Kidney glomerular epithelial cell (primary cell): ENCODE measurements around the gene PEPD.

Experiments used
- DNase-seq: peaks from one replicate; lab custom pipeline; 2025; lab: John Stamatoyannopoulos, UW

PEPD gene

DNA sequence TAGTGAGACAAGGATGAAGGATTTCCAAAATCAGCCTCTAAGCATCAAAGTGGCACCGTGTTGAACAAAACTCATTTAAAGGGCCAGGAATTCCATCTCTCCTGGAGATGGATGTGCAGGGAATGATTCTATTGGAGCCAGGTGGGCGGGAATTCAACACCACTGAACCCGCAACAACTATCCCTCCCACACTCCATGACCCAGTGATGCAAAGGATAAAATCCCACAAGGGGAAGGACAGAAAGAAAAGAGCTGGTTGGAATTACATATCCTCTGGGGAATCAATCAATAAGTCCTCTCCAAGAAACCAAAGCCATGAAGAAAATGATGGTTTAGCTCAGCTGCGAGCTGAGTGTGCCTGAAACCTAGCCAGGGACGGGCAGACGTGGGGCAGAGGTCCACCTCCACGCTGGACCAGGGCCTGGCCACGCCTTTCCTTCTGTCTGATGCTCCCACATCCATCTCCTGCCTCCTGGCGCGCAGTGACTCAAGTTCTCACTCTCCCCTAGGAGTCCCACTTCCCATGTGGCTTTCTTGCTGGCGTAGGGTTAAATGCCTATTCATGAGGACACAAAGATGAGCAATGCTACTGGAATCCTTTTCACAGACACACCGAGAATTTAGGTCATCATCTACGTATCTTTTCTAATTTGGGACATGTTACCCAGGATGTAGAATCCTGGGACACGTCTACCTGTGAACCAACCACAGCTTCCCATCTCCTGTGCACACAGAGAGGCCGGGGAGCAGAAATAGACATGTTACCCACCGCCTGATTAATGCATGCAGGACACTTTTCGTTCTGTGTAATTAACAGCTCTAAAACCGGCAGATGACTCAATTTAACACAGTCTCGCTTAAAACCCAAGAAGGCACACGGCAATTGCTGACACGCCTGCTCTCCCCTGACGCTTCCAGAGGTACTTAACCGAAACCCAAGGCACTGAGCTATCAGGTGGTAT is 48.6 kb downstream of the PEPD start:
- DNase-seq: peak; percentile 48

DNA sequence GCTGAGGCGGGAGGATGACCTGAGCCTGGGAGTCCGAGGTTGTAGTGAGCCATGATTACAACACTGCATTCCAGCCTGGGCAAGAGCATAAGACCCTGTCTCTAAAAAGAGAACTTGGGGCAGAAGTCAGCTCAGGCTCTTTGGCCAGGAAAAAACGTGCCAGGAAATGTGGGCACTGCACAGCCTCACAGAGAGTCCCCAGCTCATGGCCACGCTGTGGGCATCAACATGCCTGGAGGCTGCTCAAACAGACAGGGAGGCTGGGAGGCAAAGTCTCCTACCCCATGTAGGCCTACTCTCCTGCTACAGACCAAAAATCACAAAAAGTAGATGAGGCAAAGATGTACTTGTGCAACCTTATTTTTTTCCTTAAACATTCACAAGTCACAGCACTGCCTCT is 49.4 kb downstream of the PEPD start:
- no peak for DNase-seq

DNA sequence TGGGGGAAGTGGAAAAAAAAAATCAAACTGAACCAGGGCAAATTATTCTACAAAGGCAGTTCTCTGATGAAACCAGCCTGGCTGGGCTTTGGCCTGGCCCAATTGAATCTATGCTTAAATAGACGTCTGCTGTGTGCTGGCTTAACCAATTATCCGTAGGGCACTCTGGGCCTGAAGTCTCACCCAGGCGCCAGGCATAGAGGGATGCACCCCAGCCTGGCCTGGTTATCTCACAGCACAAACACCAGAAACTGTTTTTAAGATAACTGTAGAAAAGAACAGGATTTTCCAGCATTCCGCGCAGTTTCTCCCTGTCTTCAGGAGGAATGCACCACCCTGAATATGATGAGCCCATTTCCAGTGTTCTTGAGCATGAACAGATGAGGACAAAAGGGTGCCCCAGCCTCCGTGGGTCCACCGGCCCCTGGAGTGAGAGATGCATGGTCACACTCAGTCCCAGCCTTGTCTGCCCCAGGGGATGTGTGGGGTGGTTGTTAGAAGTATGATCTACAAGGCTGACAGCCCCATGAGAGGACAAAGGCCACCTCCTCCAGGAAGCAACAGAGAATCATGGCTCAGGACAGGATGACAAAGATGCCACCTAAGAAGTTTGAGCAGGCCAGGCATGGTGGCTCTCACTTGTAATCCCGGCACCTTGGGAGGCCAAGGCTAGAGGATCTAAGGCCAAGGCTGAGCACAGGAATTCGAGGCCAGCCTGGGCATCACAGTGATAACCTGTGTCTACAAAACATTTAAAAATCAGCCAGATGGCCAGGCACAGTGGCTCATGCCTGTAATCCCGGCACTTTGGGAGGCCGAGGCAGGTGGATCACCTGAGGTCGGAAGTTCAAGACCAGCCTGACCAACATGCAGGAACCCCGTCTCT is 50.2 kb downstream of the PEPD start:
- no peak for DNase-seq

DNA sequence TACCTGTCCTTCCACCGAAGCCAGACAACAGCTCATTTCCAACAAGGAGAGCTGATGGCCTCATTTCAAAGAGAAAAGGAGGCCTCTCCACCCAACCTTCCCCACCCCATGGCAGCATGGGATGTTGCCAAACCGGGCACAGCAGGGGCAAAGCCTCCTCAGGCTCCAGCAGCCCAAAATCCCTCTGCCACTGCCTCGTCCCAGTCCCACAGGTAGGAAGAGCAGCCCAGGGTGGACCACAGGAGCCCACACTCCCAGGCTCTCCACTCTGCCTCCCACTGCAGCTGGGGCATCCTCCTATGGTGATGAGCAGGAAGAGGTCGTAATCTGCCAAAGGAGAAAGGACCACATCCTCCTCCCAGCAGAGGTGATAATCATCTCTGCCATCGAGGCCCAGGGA is 50.9 kb downstream of the PEPD start:
- no peak for DNase-seq

DNA sequence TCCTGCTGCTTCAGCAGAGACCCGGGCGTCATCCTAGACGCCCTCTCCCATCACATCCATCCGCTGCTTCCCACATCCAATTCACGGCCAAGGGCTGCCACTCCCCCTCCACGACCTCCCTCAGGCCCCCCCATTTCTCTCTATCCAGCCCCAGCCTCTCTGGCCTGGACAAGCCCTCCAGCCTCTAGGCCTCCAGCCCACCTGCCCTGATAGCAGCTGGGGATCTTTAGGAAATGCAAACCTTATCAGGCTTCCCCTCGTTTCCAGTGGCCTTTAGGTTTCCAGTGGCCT is 51.6 kb downstream of the PEPD start:
- no peak for DNase-seq

DNA sequence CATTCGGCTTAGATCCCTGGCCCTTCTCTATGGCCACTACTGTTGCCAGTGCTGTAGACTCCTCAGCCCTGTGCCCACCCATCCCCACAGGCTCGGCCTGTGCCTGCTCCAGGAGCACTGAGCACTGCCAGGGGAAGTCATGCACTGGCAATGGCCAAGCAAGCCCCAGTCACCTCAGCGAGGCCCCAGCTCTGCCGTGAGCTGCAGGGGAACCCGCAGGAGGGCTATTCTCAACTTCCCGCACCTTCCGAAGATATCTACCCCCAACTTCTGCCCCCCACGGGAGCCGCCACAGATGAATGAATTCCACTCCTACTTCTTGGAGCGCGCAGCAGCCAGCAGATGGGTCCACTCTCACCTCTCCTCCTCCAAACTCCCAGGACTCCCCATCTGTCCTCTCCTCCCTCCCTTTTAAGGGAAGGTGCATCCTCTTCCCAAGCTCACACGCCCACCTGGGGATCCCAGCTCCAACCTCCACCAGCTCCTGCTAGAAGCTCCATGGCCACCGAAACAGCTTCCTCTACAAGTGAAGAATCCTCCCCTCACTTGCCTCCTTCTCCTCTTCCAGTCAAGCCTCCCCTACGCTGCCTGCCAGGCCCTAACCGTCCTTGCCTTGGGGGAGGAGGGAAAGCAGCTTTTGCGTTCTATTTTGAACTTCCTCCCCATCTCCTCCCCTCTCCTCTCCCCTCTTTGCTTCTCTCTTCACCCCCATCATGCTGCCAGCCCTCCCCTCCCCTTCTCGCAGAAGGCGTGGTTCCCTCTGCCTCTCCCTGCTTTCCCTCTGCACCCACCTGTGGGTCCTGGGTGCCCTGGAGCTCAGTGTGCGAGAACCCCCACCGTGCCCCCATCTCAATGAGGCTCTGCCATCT is 52.2 kb downstream of the PEPD start:
- no peak for DNase-seq

DNA sequence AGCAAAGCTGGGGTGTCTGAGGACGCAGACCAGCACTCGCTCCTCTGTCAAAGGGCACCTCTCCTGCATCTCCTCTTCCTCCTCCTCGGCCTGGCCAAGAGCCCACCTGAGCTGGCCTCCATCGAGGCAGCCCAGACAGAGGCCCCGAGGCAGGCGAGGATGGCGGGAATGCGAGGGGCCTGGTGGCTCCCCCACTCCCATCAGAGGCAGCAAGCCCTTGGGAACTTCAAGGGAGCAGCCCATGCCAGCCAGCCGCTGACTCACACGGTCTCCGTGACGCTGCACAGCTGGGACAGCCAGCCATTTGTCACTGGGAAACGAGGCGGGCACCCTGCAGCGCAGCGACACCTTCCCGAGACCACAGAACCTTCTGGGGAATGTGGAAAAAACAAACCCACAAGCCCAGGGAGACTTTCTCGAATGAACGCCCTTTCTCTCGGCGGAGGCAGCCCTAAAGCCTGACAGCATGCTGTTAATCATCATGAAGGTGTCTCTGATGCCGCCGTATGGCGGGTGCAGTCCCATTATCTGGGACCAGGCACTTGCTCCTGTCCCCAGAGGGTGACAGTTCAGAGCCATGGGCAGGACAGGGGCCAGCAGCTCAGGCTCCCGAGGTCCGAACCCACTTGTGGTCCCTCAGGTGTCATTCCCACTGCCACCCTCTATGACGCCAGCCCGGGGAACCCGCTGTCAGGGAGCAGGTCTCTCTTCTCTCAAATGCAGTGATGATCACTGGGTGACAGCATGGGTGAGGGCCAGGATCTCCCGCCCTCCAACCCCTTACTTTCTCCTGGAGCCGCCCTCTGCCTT is 53.0 kb downstream of the PEPD start:
- no peak for DNase-seq

DNA sequence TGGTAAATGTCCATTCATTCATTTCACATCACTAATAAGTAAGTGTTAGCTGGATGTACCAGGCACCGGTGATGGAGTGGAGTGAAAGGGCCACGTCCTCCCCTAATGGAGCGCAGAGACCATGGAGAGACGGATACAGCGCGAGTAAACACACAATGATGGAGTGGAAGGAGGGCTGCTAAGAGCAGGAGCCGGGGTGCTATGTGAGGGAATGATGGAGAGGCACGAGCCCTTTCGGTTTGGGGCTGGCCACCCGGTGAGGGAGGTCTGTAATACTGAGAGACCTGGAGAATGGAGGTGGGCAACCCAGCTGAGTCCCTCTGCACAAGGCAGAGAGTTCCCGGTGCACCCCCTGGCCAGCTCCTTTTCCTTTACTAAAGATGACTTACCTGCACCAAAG is 53.7 kb downstream of the PEPD start:
- no peak for DNase-seq

DNA sequence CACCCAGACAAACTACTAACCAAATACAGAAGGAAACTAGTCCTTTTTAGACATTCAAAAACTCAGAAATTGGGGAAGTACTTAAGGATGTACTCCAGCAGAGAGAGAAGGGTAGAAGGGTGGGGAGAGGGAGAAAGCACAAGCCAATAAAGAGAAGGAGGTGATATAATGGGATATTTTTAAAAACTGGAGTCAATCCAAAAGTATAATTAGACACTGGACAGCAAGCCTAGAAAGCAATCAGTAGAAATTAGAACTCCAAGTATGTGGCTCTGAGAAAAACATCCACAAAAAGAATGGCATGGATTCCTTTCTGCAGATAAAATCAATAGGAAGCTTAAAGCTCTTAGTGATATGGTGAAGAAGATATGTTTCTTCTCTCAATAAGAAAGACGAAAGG is 55.8 kb downstream of the PEPD start:
- no peak for DNase-seq

DNA sequence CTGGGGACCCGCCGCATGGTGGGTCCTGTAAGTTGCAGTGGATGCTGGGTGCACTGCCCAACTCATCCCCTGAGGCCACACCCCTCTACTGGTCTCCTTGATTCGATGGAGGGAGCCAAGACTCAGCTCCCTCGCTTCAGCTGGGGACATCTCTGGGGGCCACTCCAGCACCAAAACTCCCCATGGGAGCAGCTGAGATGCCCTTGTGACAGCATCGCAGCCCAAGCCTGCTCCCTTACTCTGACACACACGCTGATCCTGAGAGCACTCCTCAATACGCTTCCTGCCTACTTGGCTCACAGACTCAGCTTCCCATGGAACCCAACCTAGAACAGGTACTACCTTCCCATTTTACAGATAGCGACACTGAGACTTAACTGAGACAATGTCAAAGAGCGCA is 56.2 kb downstream of the PEPD start:
- DNase-seq: no peak

DNA sequence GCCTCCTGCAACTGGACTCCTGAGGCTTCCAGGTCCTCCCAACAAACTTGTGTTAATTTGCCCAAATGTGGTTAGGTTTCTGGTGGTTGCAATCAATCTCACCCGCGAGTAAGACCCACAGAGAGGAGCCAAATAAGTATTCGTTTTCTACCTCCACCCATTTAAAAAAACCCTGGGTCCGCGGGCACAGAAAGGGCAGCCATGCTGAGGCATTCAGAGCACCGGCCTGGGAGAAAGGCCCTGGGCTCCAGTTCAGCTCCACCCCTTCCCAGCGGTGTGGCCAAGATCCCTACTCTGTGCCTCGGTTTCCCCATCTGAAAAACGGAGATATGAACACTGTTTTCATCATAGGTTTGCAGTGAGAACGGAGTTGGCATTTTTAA is 56.9 kb downstream of the PEPD start:
- DNase-seq: no peak

DNA sequence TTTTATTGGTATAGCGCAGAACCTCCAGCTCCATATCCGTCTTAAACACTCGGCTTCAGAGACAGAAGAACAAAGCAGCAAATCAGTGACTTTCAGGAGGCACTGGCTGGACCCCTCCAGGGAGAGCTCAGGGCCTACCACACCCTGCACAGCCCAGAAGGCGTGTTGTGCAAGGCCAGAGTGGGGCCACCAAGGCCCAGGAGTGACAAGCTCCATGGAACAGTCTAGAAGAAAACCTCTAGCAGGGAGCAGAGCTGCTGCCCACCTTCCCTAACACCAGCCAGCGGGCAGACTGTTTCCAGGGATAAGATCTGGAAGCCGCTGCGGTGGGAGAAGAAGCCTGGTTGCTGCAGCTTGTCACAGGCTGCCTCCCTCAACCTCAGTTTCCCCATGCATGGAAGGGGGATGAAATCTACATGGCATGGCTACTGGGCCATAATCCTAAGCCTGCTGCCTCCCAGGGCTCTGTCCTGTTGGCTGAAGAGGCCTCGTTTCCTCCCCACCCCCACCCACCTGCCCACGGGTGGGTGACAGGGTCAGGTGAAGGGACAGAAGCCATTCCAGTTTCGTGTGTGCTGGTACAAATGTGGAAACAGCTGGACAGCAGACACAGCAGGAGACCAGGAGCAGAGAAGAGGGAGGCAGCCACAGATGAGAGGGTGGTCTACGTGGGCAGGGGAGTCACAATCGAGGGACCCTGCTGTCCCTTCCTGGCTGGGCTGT is 57.4 kb downstream of the PEPD start:
- no peak for DNase-seq

DNA sequence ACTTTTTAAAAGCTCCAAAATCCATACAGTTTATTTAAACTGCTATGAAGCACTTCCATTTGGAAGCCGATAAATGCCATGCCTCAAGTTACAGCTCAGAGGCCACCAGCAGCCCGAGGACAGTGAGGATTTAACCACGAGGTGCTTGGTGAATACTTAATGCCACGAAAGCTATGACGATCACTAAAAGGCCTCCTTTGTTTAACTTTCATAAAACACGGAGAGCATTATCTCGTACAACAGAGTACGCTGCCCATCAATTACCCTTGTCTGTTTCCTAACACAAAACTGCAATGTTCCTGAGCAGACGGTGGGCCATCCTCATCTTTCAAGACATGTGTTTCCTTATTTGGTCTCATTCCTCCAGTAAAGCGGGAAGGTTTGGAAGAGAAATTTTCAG is 58.4 kb downstream of the PEPD start:
- DNase-seq: no peak

DNA sequence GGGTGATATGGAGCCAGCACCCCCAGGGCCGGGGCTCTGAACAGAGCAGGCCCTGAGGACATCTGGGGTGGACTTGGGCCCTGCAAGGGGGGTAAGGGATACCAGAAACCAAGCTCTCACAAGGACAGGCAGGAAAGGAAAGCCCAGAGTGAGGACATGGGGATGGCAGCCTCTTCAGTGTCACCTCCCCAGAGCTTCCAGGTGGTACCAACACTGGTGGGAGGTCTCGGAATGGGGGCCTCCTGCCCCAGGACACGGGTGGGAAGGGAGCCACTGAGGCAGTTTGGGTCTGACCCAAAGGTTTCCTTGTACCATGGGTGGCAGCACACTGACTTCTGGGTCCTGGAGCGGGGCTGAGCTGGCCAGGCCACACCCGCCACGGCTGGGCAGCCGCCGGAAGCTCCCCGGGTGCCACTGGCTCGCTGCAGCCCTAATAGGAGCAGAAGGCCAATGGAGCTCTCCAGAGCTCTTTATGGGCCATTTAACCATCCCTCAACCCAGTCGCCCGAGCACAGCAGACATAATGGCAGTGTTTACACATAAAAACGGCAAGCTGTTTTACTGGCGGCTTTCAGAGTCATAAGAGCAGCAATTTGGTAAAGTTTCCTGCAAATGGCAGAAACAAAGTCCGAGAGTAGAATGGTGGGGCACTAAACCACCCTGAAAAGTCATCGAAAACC is 59.3 kb downstream of the PEPD start:
- no peak for DNase-seq

DNA sequence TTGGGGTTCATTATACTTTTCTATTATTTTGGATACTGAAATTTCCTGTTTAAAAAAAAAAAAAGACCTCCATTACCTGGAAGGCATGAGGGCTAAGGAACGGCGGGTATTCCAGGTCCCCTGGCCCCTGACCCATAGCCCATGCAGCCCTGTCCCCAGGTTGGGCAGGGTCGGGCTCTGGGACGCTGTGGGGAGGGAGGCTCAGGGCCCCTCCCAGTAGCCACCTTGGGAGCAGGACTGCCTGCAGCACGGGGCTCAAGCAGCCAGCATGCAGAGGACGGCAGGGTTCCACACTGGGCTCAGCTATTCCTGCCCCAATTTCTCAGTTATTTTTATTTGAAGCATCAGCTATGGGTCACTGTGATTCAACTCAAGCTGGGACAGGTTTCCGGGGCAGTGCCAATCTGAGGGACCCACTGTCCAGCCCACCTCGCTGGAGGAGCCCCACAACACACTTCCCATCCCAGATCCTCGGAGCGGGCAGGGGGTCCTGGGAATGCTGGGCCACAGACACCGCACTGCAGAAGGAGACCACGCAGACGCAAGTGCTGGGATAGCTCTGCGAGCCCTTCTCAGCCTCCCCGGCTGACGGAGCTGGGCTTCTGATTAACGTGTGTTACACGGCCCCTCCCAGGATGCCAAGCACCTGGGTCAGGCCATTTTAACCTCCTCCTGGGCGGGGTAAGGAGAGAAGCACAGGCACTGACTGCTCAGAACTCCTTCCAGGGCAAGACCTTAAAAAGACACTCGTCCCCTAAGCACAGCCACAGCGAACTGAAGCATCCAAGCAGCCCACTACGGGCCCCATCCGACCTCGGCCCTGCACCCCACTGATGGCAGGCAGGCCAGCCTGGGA is 60.1 kb downstream of the PEPD start:
- DNase-seq: no peak

DNA sequence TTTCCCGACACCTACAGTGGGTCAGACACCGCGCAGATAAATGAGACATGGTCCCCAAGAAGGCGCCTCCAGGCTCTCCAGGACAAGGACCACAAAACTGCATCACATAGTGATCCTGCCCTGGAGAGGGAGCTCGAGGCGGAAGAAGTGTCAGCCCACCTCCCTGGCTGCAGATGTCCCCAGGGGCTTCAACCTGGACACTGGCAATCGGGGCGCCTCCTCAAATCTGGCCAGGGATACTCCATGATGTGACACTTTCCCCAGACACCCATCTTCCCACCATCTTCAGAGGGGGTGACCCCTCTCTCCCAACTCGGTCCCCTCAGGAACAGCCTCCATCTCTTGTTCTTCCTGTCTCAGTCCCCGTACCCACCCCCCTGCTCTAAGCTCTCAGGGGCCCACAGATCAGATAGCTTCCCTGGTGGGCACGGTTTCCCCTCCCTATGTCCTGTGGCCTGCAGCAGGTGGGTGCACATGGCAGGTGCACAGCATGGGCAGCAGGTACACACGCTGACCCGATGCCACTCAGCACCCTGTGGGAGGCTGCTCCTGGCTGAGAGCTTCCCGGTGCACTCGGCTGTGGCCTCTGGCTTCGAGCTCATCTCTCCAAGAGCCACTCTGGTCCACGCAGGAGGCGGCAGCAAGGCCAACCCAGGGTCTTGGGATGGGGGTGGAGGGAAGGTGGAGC is 61.2 kb downstream of the PEPD start:
- no peak for DNase-seq

DNA sequence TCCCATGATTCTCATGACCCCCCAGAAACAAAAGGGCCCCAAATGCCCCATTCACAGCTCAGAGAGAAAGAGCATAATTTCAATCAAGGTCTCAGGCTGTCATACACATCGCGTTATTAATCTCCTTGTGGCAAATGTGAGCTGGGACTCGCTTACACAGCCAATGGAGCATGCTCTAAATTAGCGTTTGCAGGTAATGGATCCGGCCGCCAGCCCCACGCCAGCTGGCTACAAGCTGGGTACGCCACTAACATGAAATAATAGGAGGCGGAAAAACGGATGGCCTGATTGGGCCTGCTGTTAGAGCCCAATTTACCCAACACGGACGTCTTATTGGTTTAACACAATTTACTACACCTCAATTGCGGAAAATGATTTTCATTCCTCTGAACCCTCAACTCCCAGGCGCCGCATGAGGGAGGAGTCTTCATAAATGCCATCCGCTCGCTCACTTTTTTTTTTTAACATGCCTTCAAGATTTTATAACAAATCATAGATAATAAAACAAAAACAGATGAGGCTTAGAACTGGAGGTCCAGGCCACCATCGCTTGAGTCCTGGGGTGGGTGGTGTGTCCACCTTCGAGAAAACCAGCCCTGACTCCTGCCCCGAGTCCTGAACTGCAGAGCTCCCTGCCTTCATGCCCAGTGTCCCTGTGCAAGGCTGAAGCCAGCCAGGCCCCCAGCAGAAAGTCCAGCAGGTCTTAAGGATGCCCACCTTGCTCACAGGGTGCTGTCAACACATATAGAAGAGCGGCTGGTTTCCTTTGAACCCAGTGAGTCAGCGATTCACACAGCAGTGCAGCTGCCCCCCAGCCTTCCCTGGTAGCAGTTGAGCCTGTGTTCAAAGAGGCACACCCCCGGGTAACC is 62.1 kb downstream of the PEPD start:
- DNase-seq: no peak

DNA sequence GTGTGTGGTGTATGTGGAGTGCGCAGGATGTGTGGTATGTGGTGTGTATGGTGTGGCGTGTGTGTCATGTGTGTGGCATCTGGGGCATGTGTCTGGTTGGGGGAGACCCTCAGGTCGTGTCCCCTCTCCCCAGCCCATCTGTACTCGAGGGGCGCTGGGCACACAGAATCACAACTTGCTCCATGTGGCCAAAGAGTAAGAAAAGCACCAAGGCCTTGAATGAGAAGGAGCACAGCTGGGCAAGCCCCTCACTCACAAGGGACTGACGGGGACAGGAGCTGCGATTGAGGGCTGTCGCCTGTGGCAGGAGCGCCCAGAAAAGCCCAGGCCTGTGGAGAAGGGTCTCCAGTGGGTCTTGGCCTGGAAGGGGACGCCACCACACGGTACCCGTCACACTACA is 62.8 kb downstream of the PEPD start:
- DNase-seq: no peak
